ENCODE data around the gene DOCK3.

The DOCK3 gene

GRCh38 chr3:50674349-50675178 lies at the start of gene DOCK3:
Gene DOCK3 (plus strand): TSS chr3:50674927. CDS start chr3:50675264, 337 bp downstream.
- peak; percentile 85 for DNase-seq (ENCODE audit: low spot score)
- in situ Hi-C loops (cut with MboI; ENCODE audit: low sequenced_read_pairs, unreplicated experiment): no loop called here
- no peak for TF ChIP-seq CTCF (IDR thresholded peaks at IDR 0.05; ENCODE audit: borderline replicate concordance, control extremely low read depth, extremely low read depth, insufficient read depth, missing control alignments)

- in situ Hi-C loops (cut with MboI; ENCODE audit: low sequenced_read_pairs, unreplicated experiment): no loop called here
- no peak for TF ChIP-seq CTCF (IDR thresholded peaks at IDR 0.05; ENCODE audit: borderline replicate concordance, control extremely low read depth, extremely low read depth, insufficient read depth, missing control alignments)
- no peak for DNase-seq (ENCODE audit: low spot score)
Measured at GRCh38 chr3:50625231-50626182, 49.2 kb upstream of the DOCK3 start.

- DNase-seq (ENCODE audit: low spot score): no peak
- in situ Hi-C loops (cut with MboI; ENCODE audit: low sequenced_read_pairs, unreplicated experiment): no loop called here
- no peak for TF ChIP-seq CTCF (IDR thresholded peaks at IDR 0.05; ENCODE audit: borderline replicate concordance, control extremely low read depth, extremely low read depth, insufficient read depth, missing control alignments)
Measured at GRCh38 chr3:50626401-50626800, 48.3 kb upstream of the DOCK3 start.

GRCh38 chr3:50627407-50628051 lies 47.2 kb upstream of the DOCK3 start:
- peak; percentile 56 for DNase-seq (ENCODE audit: low spot score)
- TF ChIP-seq CTCF (IDR thresholded peaks at IDR 0.05; ENCODE audit: borderline replicate concordance, control extremely low read depth, extremely low read depth, insufficient read depth, missing control alignments): peak; percentile 44
- in situ Hi-C loops (cut with MboI; ENCODE audit: low sequenced_read_pairs, unreplicated experiment): no loop called here

GRCh38 chr3:50628601-50629000 lies 46.1 kb upstream of the DOCK3 start:
- no peak for TF ChIP-seq CTCF (IDR thresholded peaks at IDR 0.05; ENCODE audit: borderline replicate concordance, control extremely low read depth, extremely low read depth, insufficient read depth, missing control alignments)
- in situ Hi-C loops (cut with MboI; ENCODE audit: low sequenced_read_pairs, unreplicated experiment): no loop called here
- no peak for DNase-seq (ENCODE audit: low spot score)

GRCh38 chr3:50630394-50630793 lies 44.3 kb upstream of the DOCK3 start:
- in situ Hi-C loops (cut with MboI; ENCODE audit: low sequenced_read_pairs, unreplicated experiment): no loop called here
- DNase-seq (ENCODE audit: low spot score): no peak
- TF ChIP-seq CTCF (IDR thresholded peaks at IDR 0.05; ENCODE audit: borderline replicate concordance, control extremely low read depth, extremely low read depth, insufficient read depth, missing control alignments): no peak
